GM19023 (cell line): ENCODE results near the gene PPM1N.

Source experiments
- ATAC-seq: cut with Tn5 transposase; IDR thresholded peaks from one replicate; pipeline ENCODE4 v1.9.1; 2021; ENCODE audit warnings: mild to moderate bottlenecking, moderate library complexity; ENCODE audit not compliant: unreplicated experiment

Gene PPM1N

GRCh38 chr19:45498411-45499195, at the start of gene PPM1N:
PPM1N (plus strand) TSS chr19:45498443; CDS start chr19:45498473, 30 bp downstream.
- ATAC-seq = no peak

DNA sequence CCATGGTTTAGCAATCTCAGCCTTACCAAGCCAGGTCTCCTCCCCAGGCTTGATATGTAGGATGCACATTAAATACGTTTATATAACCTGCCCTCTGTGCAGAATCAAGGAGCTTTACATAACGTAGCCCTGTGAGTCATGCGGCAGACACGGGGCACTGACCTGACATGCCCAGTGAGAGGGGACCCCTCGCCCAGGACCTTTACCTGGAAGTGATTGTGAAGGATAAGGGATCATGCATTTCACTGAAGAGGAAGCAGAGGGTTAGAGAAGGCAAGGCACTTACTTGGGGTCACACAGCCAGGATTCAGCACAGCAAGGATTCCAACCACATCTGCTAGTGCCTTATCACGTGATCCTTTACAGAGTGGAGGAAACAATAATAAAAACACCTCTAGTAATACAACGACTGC, 49.4 kb upstream of the PPM1N start:
- no peak for ATAC-seq

GRCh38 chr19:45450012-45450333, 48.3 kb upstream of the PPM1N start:
- ATAC-seq = no peak

DNA sequence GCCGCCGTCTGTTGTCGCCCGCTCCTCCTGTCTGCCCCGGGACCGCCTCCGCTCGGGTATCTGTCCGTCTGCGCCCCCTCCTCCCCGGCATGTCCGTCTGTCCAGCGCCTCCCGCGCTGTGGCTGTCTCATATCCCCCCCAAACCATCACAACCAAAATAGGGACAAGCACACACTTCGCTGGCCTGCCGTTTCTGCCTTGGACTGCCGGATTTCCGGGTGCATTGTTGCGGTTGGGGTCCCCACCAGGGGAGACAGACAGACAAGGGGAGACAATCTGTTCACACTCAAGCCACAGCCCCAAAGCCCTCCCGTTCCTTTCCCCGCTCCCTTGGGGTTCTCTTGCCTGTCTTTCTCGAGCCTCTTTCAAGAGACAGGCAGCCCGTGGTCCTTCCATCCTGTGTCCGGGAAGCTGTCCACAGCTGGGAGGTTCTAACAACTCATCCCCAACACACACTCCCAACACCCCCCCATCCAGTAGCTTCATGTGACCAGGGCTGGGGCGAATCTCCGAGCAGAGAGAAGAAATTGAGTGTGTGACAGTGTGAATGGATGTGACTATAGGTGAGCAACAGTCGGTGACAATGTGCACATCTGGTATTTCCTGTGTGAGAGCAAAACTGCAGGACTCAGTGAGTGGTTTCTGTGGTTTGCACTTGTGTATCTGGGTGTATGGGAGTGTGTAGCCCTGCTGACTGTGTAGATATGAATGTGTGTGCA, 47.0 kb upstream of the PPM1N start:
- ATAC-seq = peak; percentile 3

- ATAC-seq = no peak
These were observed 46.3 kb upstream of the PPM1N start for GRCh38 chr19:45451850-45452387.

DNA sequence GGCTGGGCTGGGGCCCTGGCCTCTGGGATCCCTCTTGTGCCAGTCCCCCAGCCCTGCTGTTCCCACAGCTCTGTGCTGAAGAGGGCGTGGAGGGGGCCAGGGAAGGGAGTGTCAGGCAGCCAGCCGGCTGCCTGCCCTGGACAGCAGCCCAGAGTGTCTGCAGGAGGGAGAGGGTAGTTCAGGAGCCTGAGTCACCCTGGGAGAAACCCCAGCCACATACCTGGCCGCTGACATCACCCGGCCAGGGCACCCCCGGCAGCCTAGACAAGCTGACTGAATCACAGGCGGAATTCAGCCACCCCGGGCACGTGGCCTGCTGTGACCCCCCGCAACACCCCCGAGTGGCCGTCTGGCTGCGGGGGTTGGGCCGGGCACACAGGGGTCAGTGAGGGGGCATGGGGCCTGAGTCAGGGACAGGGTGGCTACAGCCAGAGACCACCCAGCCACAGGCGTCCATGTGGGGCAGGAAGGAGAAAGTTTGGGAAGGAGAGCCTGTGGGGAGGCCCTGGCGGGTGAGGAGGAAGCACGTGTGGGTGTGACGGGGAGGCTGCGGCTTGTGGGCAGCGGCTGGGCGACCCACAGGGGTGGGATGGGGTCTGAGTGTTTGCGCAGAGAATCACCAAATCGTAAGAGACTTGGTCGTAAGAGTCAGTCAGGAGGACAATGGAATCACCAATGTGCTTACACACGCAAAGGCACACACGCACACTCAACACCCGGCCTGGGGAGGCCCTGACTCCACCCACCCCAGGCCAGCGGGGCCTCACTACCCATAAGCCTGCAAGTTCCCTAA, 42.3 kb upstream of the PPM1N start:
- no peak for ATAC-seq

DNA sequence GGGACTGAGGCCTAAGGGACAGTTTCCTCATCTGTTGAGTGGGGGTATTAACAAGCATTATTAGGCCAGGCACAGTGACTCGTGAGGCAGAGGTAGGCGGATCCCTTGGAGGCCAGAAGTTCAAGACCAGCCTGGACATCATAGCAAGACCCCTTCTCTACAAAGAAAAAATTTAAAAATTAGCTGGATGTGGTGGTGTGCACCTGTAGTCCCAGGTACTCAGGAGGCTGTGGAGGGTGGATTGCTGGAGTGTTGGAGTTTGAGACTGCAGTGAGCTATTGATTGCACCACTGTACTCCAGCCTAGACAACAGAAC, 41.8 kb upstream of the PPM1N start:
- no peak for ATAC-seq

DNA sequence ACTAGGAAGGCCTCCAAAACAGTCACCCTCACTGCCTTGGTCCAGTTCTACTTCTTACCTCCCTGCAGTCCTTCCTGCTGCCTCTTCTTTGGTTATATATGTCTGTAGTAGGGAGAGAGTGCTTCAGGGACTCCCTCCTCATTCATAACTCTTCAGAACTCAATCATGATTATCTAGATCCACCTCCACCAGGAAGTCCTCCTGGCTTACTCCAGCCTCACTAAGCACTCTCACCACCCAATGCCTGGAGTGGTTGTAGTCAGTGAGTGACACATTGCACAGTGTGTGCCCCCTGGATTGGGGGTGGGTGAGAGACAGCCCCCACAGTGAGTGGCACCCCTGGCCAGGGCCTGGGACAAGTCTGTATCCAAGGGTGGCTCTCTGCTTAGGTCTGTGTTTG, 40.5 kb upstream of the PPM1N start:
- no peak for ATAC-seq

- ATAC-seq = no peak
These were observed 37.4 kb upstream of the PPM1N start for GRCh38 chr19:45460807-45461347.

DNA sequence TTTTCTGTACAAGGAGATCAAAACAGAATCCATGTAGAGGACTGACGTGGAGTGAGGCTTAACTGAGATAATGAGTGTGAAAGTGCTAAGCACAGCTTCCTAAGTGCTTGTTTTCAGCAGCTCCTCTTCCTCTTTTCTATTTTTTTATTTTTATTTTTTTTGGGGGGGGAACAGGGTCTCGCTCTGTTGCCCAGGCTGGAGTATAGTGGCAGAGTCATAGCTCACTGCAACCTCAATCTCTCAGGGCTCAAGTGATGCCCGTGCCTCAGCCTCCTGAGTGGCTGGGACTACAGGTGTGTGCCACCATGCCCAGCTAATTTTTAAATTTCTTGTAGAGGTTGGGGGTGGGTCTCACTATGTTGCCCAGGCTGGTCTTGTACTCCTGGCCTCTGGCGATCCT, 36.1 kb upstream of the PPM1N start:
- ATAC-seq = no peak

DNA sequence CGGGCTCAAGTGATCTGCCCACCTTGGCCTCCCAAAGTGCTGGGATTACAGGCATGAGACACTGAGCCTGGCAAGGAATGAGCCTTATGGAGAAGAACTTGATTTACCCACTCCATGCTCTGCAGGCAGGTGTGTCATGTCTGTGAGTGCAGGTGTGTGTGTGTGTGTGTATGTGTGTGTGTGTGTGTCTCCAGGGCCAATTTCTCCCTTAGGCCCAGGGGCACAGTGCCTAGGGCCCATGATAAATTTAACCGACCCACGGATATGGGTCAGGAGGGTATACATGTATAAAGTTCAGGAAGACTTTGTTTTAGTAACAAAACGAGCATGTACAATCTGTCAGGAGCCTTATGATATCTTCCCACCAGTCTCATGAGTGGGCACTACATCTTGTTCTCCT, 35.0 kb upstream of the PPM1N start:
- no peak for ATAC-seq

DNA sequence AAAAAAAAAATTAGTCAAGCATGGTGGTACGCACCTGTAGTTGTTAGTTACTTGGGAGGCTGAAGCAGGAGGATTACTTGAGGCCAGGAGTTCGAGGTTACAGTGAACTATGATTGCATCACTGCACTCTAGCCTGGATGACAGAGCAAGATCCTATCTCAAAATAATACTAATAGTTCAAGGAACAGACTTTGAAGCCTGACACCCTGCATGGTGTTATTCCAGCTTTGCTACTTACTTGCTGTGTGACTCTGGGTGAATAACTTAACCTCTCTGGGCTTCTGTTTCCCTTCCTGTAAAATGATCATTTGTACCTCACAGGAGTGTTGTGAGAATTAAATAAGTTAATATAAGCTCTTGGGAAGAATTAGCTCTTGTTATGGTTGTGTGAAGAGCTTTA, 34.0 kb upstream of the PPM1N start:
- no peak for ATAC-seq

- ATAC-seq = no peak
These were observed 33.3 kb upstream of the PPM1N start for GRCh38 chr19:45464852-45465441.

DNA sequence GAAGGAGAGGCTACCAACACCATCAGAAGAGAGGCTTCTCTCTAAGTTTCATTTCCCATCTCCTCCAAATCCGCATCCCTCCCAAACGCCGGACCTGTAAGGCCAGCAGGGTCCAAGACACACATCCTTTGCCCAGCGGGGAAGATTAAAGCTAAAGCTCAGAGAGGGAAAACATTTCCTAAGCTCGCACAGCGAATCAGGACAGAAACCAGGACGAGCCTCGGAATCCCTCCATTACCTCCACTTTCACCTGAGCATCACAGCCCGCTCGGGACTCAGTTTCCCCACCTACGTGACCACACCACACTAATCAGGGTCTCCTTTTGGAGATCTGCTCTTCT, 31.2 kb upstream of the PPM1N start:
- no peak for ATAC-seq

GRCh38 chr19:45467456-45468158, 30.6 kb upstream of the PPM1N start, which contains the start of gene FOSB:
FOSB (plus strand) TSS chr19:45467996; CDS start chr19:45468587, 591 bp downstream.
- peak; percentile 41 for ATAC-seq

- no peak for ATAC-seq
These were observed 30.0 kb upstream of the PPM1N start for GRCh38 chr19:45468159-45468651.

DNA sequence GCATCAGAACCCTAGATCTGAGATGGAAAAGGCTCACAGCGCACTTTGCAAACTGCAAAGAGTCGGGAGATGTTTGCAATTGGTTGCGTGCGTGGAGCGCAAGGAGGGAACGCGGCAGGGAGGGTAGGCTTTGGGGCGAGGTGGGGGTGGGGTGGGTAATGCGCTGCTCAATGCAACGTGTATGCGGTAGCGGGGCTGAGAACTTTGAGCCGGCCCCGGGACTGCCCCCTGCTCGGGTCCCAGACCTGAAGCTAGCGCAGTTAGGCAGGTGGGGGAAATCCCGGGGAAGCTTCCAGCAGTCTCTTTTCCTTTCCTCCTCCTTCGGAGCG, 29.5 kb upstream of the PPM1N start:
- peak; percentile 20 for ATAC-seq

DNA sequence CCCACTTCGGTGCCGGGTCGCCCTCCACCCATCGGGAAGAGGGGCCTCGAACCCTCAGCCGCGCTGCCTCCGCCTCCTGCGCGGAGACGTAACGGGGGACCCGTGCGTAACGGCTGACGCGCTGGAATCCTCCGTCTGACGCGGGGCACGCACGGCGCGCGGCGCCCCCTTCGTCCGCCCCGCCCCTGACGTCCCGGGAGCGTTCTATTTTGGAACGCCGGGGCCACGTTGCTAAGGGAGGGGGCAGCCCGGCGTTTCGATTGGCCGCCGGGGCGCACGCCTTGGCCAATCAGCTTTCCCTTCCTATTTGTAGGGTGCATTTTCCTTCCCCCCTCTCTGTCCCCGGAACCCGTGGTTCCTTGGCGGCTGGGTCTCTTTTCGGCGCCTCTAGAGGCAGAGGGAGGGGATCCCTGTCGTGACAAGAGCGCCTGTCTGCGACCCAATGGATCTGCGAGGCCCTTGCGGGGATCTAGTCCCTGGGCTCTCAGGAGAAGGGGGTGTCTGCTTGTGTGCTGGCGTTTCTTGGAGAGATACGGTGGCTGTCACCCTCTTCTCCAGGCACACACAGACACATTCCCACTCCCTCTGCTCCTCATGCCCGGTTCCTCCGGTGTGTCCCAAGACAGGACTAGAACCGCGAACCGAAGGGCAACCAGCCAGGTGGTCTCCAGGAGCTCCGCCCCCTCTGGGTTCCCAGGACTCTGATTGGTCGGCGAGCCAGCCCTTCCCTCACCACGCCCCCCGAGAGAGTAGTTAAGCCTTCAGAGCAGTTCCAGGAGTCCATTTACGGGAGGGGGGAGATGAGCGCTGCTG, 28.9 kb upstream of the PPM1N start:
- ATAC-seq = peak; percentile 77

GRCh38 chr19:45469945-45470761, 28.1 kb upstream of the PPM1N start:
- no peak for ATAC-seq
